Transverse colon (tissue), 4 donors: ENCODE data around the gene GDI1. TPM values are rescaled to one million over a fixed set of nuclear protein-coding genes. Genes with fewer than 3 reads are reported as not detected.

Experiments used
- DNase-seq: peaks from one replicate; pipeline ENCODE4 v3.0.0-alpha.2; 2019
- H3K27ac ChIP-seq, 4 donors: fragments of 200-600 bp; sonication (generic); 2 replicates each; pipeline ENCODE4 v1.5.1; 2016 to 2018; ENCODE audit warnings: inconsistent platforms in 4 of 4
- H3K27me3 ChIP-seq: fragments of 200-600 bp; sonication (generic); 2 replicates; pipeline ENCODE4 v1.5.1; 2017; ENCODE audit warnings: inconsistent platforms
- H3K36me3 ChIP-seq, 4 donors: fragments of 200-600 bp; sonication (generic); 2 replicates each; pipeline ENCODE4 v1.5.1; 2017 to 2019; ENCODE audit warnings: inconsistent platforms in 4 of 4
- H3K4me1 ChIP-seq, 4 donors: fragments of 200-600 bp; sonication (generic); 2 replicates each; pipeline ENCODE4 v1.5.1; 2017 to 2020; ENCODE audit warnings: inconsistent platforms in 4 of 4
- H3K4me3 ChIP-seq, 4 donors: fragments of 200-600 bp; sonication (generic); 1 replicate in 1 of 4; 2 replicates in 3 of 4; pipeline versions ENCODE4 v1.5.1 to v1.6.1; 2017 to 2019; ENCODE audit warnings: inconsistent platforms in 4 of 4
- H3K9me3 ChIP-seq, 2 donors: fragments of 200-600 bp; sonication (generic); 2 replicates each; pipeline ENCODE4 v1.5.1; 2017 to 2019; ENCODE audit warnings: inconsistent platforms in 2 of 2
- EP300 ChIP-seq: sonication (generic); formaldehyde crosslinking; IDR thresholded peaks from one replicate; pipeline ENCODE4 v1.6.1; 2017; ENCODE audit warnings: antibody characterized with exemption, low read depth
- POLR2A ChIP-seq: fragments of 450-650 bp; IDR thresholded peaks from one replicate; pipeline ENCODE4 v1.6.1; 2016; ENCODE audit warnings: antibody characterized with exemption, mild to moderate bottlenecking, moderate library complexity
- POLR2AphosphoS5 ChIP-seq, 3 donors: sonication (generic); formaldehyde crosslinking; IDR thresholded peaks; one replicate each; pipeline ENCODE4 v1.6.1; 2016; ENCODE audit warnings: antibody characterized with exemption in 3 of 3
- WGBS, 2 donors: methylation state at CpG; one replicate each; pipeline ENCODE4 v1.1.5; 2018; ENCODE audit warnings: low coverage in 1 of 2; 5-methylcytosine and 5-hydroxymethylcytosine counted together
- in situ Hi-C, 4 donors: fragments of 200-750 bp; cut with MboI; loops; one replicate each; pipeline versions ENCODE4 v1.15.0 to v1.15.1; 2017; ENCODE audit warnings: low sequenced_read_pairs in 3 of 4, low pct_ligation_motif_present in 1 of 4, low pct_unique_long_range_greater_than_20kb in 1 of 4
- intact Hi-C: fragments of 100-400 bp; cut with DNase I; formaldehyde crosslinking; loops from one replicate; pipeline ENCODE4 v1.15.1; 2023; ENCODE audit warnings: low total_unique reads
- total RNA-seq, 4 donors: library from RNA; depleted of rRNA; stranded (reverse); fragments of >200 nt; gene quantifications; one replicate each; pipeline ENCODE4 v1.1.0, GENCODE V29; 2016
- TF ChIP-seq, protein P1 (sequence below), 5 experiments: fragments of 200-600 bp in 3 of 5; fragments of 450-650 bp in 2 of 5; sonication (generic) in 3 of 5; IDR thresholded peaks; 1 replicate in 2 of 5; 2 replicates in 3 of 5; pipeline ENCODE4 v1.5.1; 2016 to 2017; ENCODE audit warnings: antibody characterized with exemption in 5 of 5, inconsistent platforms in 3 of 5, mild to moderate bottlenecking in 2 of 5, moderate library complexity in 1 of 5

GDI1 gene
- total RNA-seq, 4 donors from 2014 or later = 86.6 to 173 (median 119) TPM

DNA sequence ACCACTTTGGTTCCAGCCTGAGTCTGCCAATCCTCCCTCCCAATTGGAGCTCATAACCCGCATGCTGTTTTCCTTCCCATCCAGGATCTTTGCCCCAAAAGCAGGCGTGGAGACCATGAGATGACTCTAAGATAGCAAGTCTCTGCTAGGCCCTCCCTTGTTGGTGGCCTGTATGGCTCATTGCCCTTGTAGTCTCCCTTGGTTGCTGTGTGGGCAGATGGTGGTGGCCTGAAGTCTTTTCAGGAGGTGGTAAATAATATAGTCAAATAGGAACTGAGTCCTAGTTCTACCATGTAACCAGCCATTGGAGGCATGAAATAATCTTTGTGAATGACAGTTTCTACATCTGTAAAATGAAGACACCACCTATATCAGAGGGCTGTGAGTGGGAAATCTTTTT lies 7.2 kb upstream of the GDI1 start:
- intact Hi-C loops = no loop called here
- peak overlapping the region in 1 of 4 donors; percentile 92 for H3K4me3 ChIP-seq
- H3K9me3 ChIP-seq = no peaks in the 10 kb centered on the region
- no peak for TF ChIP-seq POLR2A
- H3K27ac ChIP-seq = peak overlapping the region in 1 of 4 donors; percentile 86
- DNase-seq = no peak
- no peaks in the 10 kb centered on the region for H3K27me3 ChIP-seq
- H3K36me3 ChIP-seq = no peaks in the 10 kb centered on the region
- 81% methylated on average over 2 of the region's 2 CpGs; no CpG with 5 or more reads in 1 of the 2 donors for WGBS, 2 donors
- in situ Hi-C loops = no loop called here
- peaks cover 0 to 15% (median 4%) of the 10 kb centered on the region in 4 donors for H3K4me1 ChIP-seq

DNA sequence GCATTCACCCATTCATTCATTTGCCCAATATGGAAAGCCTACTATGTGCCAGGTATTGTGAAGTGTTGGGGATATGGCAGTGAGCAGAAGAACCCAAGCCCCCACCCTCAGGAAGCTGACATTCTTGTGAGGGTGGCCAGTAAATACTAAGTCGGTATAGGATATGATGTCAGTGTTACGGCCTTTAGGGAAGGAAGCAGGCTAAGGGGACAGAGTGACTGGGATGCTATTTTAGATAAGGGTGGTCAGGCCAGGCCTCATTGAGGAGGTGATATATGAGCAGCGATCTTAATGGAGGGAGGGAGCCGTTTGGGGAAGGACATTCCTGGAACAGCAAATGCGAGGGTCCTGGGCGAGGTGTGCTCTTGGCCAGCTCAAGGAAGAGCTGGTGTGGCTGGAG lies 6.5 kb upstream of the GDI1 start:
- TF ChIP-seq POLR2A = no peak
- TF ChIP-seq, protein P1, sequence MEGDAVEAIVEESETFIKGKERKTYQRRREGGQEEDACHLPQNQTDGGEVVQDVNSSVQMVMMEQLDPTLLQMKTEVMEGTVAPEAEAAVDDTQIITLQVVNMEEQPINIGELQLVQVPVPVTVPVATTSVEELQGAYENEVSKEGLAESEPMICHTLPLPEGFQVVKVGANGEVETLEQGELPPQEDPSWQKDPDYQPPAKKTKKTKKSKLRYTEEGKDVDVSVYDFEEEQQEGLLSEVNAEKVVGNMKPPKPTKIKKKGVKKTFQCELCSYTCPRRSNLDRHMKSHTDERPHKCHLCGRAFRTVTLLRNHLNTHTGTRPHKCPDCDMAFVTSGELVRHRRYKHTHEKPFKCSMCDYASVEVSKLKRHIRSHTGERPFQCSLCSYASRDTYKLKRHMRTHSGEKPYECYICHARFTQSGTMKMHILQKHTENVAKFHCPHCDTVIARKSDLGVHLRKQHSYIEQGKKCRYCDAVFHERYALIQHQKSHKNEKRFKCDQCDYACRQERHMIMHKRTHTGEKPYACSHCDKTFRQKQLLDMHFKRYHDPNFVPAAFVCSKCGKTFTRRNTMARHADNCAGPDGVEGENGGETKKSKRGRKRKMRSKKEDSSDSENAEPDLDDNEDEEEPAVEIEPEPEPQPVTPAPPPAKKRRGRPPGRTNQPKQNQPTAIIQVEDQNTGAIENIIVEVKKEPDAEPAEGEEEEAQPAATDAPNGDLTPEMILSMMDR (IDR thresholded peaks at IDR 0.05) = no peak
- TF ChIP-seq EP300 = no peak
- no peak for TF ChIP-seq POLR2AphosphoS5 (IDR thresholded peaks at IDR 0.05)
- Histone ChIP-seq H3K9me3 (no peaks in the 10 kb centered on the region), H3K4me1 (peaks cover 0 to 15% (median 4%) of the 10 kb centered on the region in 4 donors), H3K27me3 (no peaks in the 10 kb centered on the region), H3K36me3 (no peaks in the 10 kb centered on the region), H3K27ac (peak overlapping the region in 1 of 4 donors; percentile 12), H3K4me3 (no peak overlapping the region)
- in situ Hi-C loops = no loop called here
- DNase-seq = no peak
- intact Hi-C loops = no loop called here
- 58 to 90% methylated on average over 4 to 6 of the region's 6 CpGs for WGBS, 2 donors

GRCh38 chrX:154430916-154431315 lies 6.0 kb upstream of the GDI1 start:
- 59 to 80% methylated on average over 1 to 7 of the region's 7 CpGs for WGBS, 2 donors
- no peaks in the 10 kb centered on the region for H3K36me3 ChIP-seq
- DNase-seq = no peak
- no peaks in the 10 kb centered on the region for H3K27me3 ChIP-seq
- peak overlapping the region in 1 of 4 donors; percentile 12 for H3K27ac ChIP-seq
- no peaks in the 10 kb centered on the region for H3K9me3 ChIP-seq
- no peak overlapping the region for H3K4me3 ChIP-seq
- intact Hi-C loops = no loop called here
- TF ChIP-seq, protein P1 (IDR thresholded peaks at IDR 0.05) = no peak
- TF ChIP-seq POLR2A = no peak
- TF ChIP-seq EP300 = no peak
- no peak for TF ChIP-seq POLR2AphosphoS5 (IDR thresholded peaks at IDR 0.05)
- H3K4me1 ChIP-seq = peaks cover 0 to 15% (median 4%) of the 10 kb centered on the region in 4 donors
- in situ Hi-C loops = no loop called here

DNA sequence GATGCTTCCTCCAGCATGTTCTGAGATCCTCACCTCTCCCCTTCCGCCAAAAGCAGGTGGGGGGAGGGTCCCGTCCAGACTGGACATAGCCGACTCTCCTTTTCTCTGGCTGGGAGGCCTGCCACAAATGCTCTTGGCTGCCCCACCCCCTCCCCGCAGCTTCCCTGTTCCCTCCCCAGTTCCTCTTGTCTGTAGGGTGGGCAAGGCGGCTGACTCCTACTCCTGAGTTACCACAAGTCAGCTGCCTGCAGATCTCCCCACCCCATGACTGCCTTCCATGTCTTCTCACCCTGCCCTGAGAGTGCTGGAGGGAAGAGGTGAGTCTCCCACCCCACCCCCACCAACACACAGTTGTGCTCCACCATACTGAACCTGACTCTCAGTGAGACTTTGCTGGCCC lies 5.6 kb upstream of the GDI1 start:
- DNase-seq = no peak
- no peaks in the 10 kb centered on the region for H3K9me3 ChIP-seq
- TF ChIP-seq POLR2AphosphoS5 (IDR thresholded peaks at IDR 0.05) = no peak
- TF ChIP-seq POLR2A = no peak
- TF ChIP-seq, protein P1 (IDR thresholded peaks at IDR 0.05) = no peak
- TF ChIP-seq EP300 = no peak
- no peak overlapping the region for H3K27ac ChIP-seq
- H3K4me3 ChIP-seq = no peak overlapping the region
- H3K4me1 ChIP-seq = peaks cover 0 to 17% (median 4%) of the 10 kb centered on the region in 4 donors
- 82% methylated on average over 5 of the region's 5 CpGs; no CpG with 5 or more reads in 1 of the 2 donors for WGBS, 2 donors
- H3K36me3 ChIP-seq = no peaks in the 10 kb centered on the region
- H3K27me3 ChIP-seq = no peaks in the 10 kb centered on the region
- intact Hi-C loops = no loop called here
- in situ Hi-C loops = no loop called here

DNA sequence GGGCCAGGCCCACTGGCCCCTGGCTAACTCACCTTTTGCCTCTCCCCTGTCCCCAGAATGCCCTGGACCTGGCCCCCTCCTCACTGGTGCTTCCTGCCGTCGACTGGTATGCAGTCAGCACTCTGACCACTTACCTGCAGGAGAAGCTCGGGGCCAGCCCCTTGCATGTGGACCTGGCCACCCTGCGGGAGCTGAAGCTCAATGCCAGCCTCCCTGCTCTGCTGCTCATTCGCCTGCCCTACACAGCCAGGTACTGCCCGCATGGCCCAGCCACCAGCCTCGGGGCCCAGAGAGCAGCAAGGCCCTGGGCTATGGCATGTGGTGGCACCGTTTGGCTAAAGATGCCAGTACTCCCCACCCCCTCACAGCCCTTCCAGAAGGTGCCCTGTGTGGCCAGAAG lies 4.7 kb upstream of the GDI1 start:
- WGBS, 2 donors = 82% methylated on average over 8 of the region's 8 CpGs; no CpG with 5 or more reads in 1 of the 2 donors
- no peaks in the 10 kb centered on the region for H3K27me3 ChIP-seq
- TF ChIP-seq POLR2AphosphoS5 (IDR thresholded peaks at IDR 0.05) (no peak), EP300 (no peak), POLR2A (no peak)
- TF ChIP-seq, protein P1 (IDR thresholded peaks at IDR 0.05) = no peak
- DNase-seq = no peak
- H3K4me1 ChIP-seq = peaks cover 0 to 18% (median 4%) of the 10 kb centered on the region in 4 donors
- H3K9me3 ChIP-seq = no peaks in the 10 kb centered on the region
- H3K27ac ChIP-seq = no peak overlapping the region
- intact Hi-C loops = no loop called here
- no peaks in the 10 kb centered on the region for H3K36me3 ChIP-seq
- no peak overlapping the region for H3K4me3 ChIP-seq
- in situ Hi-C loops = no loop called here
